GM12865 (cell line): Measurements from ENCODE around the gene LAMB4.
A peak's percentile ranks its signal among the peaks of the same experiment; 100 is the strongest.

Experiments used
- DNase-seq: peaks from one replicate; pipeline ENCODE4 v3.0.0; 2010; ENCODE audit warnings: low read depth
- H3K4me3 ChIP-seq: 2 replicates; pipeline ENCODE4 v1.5.1; 2011; ENCODE audit warnings: mild to moderate bottlenecking, low read depth, low read length, control low read depth
- TF ChIP-seq, protein P1 (sequence below): IDR thresholded peaks from 2 replicates; pipeline ENCODE4 v1.5.1; 2011; ENCODE audit warnings: low read length, control low read depth, low read depth, inconsistent platforms; ENCODE audit not compliant: insufficient read depth; ENCODE audit errors: missing control alignments

LAMB4 gene

DNA sequence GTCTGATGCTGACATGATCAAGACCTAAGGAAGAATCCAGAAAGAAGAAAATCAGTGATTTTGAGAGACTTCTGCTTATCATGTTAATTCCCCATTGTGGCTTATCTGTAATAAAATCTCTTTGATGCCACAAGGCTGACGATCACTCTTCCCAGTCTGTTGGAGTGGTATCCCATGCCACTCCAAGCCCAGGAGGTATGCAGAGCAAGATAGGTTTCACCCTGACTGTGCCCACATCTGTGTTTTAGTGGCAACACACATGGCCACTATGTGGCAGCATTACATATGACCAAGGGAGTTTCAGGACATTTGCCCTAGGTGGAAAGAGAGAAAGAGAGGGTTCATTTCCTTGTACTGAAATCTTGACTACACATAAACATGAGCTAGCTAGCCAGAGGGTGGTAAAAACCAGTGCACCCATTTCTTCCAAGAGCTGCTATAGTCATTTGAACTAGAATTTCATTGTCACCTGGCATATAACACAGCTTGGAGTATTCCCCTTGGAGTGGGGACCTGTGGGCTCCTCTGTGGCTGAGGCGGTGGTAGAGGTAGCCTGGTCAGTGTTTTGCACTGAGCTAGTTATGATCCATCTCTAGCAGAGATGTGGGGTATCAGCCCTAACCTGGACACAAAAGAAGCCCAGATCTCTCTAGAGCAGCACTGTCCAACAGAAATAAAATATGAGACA is 20.8 kb downstream of the LAMB4 start:
- DNase-seq = peak; percentile 22
- H3K4me3 ChIP-seq = no peak overlapping the region

DNA sequence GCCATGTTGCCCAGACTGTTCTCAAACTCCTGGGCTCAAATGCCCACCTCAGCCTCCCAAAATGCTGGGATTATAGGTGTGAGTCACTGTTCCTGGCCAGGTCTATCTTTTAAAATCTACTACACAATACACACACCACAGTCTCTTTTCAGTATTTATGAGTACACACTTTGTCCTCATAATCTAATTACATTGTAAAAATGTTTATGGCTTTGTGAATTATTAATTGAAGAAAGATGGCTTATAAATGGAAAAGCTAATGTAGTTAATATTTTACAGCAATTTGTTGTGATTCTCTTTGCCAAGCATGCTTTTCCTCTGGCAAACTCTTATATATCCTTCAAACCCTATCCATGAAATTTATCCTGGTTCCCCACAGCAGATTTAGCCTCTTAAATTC is 22.0 kb downstream of the LAMB4 start:
- DNase-seq = no peak
- TF ChIP-seq, protein P1, sequence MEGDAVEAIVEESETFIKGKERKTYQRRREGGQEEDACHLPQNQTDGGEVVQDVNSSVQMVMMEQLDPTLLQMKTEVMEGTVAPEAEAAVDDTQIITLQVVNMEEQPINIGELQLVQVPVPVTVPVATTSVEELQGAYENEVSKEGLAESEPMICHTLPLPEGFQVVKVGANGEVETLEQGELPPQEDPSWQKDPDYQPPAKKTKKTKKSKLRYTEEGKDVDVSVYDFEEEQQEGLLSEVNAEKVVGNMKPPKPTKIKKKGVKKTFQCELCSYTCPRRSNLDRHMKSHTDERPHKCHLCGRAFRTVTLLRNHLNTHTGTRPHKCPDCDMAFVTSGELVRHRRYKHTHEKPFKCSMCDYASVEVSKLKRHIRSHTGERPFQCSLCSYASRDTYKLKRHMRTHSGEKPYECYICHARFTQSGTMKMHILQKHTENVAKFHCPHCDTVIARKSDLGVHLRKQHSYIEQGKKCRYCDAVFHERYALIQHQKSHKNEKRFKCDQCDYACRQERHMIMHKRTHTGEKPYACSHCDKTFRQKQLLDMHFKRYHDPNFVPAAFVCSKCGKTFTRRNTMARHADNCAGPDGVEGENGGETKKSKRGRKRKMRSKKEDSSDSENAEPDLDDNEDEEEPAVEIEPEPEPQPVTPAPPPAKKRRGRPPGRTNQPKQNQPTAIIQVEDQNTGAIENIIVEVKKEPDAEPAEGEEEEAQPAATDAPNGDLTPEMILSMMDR = no peak
- H3K4me3 ChIP-seq = no peak overlapping the region

More for the DNA sequence above, 20.8 kb downstream of the LAMB4 start:
- TF ChIP-seq, protein P1 = peak; percentile 33

DNA sequence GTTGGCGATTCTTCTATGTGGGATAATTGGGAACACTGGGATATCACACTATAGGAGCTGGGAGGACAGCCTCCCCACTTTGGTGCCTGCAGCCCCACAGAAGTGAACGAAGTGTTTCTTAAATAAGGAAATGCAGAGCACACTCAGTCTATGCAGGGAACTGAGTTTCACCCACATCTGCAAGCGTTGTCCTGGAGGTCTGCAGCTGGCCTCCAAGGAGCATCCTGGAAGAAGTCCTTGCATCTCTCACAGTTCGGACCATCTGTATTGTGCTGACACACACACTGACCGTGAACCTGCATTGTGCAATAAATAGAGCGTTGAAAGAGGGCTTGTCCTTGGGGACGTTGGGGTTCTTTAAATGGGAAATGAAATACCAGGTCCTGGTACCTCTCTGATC is 25.8 kb downstream of the LAMB4 start:
- DNase-seq = no peak
- H3K4me3 ChIP-seq = no peak overlapping the region
- TF ChIP-seq, protein P1 = no peak

DNA sequence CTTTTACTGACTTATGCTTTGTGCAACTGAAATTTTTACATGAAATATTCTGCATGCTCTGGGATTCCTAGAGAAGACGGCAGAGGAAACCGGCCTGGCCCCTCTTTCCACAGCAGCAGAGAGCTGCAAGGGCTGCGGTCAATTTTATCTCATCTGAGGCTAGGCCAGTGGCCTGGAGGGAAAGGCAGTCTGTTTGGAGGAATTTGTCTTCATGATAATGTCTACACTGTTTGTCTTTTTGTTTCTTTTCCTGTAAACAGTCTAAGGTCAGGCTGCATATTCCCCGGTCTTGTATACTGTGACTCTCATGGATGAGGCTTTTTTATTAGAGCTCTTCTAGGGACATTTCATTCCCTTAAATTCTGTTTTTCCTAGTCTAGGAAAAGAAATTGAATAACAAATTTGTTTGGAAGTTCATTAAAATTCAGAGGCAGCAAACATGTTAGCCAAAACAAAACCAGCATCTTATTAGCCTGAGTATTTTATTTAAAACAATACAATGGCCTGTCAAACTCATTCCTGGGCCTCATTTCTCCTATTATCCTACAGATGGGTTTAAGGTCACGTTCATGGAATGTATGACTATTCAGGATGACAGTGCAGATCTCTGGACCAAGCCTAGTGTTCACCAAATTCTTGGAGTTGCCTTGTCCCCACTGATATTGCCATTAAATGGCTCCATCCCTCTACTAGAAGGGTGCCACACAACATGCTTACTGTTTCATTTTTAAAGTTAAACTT is 26.4 kb downstream of the LAMB4 start:
- TF ChIP-seq, protein P1 = no peak
- no peak overlapping the region for H3K4me3 ChIP-seq
- DNase-seq = no peak

DNA sequence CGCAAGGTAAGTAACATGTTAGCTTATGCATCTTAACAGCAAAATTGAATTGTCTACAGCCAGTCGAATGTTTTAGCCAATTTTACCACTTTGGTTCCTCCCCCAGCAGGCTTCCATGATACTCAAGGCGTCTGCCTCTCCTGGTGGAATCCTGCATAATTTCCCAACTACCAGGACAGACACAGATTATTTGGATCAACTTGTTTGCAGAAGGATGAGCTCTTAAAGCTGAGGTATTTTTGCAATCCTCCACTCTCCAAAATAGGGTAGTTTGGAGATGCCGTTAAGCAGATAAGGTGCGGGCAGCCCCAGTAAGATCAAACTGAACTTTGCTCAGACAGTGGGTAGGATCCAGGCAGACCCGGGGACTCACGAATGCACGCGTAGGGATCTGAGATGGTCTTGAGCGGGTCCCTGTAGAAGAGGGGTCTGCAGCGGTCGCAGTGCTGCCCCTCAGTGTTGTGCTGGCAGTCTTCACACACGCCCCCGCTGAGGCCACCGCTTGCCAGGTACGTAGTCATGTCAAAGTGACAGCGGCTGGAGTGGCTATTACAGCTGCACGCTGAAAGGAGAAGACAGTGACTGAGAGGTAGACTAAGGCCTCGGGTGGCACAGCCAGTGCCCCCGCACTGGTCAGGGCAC is 27.4 kb downstream of the LAMB4 start:
- DNase-seq = no peak
- no peak overlapping the region for H3K4me3 ChIP-seq
- TF ChIP-seq, protein P1 = no peak

DNA sequence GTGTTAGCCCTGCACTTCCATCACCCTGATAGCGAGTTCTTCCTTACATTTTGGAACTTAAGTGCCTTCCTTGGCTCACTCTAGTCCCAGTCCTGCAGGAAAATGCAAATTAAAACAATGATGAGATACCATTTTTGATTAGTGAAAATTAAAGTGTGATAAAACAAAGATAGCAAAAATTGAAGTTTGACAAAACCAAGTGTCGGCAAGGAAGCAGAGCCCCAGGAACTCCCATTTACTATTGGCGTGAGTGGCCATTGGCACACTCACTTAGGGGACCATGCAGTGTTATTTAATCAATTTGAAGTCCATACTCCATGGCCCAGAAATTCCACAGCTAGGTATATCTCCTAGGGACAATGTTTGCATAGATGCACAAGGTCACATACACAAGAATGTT is 28.4 kb downstream of the LAMB4 start:
- H3K4me3 ChIP-seq = no peak overlapping the region
- DNase-seq = no peak
- TF ChIP-seq, protein P1 = no peak

DNA sequence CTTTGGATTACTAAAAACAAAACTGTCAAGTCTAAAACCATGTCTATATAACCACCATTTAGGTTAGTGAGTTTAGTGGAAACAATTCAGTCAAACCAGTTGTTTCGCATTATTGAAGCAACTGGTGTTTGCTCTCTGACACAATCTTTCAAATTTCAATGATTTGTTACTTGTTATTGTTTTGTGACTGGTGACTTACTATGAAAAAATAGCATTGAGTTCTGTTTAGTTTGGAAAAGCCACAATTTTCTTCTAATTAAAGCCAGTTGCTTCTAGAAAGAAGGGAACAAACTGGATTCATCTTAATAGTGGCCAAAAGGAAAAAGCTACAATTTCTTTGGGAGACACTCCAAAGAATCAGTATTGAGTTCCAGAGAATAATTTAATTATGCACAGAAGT is 30.4 kb downstream of the LAMB4 start:
- H3K4me3 ChIP-seq = no peak overlapping the region
- no peak for DNase-seq
- TF ChIP-seq, protein P1 = no peak
